ENCODE data around the gene STMN3.

Gene STMN3

GRCh38 chr20:63679799-63680305, 26.6 kb upstream of the STMN3 start:
- TF ChIP-seq CTCF (IDR thresholded peaks at IDR 0.05; ENCODE audit: insufficient read depth, low read length, poor library complexity, severe bottlenecking): no peak
- Histone ChIP-seq H3K36me3 (ENCODE audit: control insufficient read depth, insufficient read depth, low read length) (peaks cover 11% of the 10 kb centered on the region), H3K4me3 (replicated peaks; ENCODE audit: low read depth, low read length) (no peak overlapping the region), H3K27me3 (replicated peaks; ENCODE audit: control insufficient read depth, insufficient read depth, low read length) (no peaks in the 10 kb centered on the region)
- no peak for DNase-seq (ENCODE audit: extremely low read depth, insufficient read length)

GRCh38 chr20:63678667-63679465, 25.6 kb upstream of the STMN3 start:
- no peak overlapping the region for H3K4me3 ChIP-seq (replicated peaks; ENCODE audit: low read depth, low read length)
- H3K36me3 ChIP-seq (ENCODE audit: control insufficient read depth, insufficient read depth, low read length): peaks cover 11% of the 10 kb centered on the region
- no peak for TF ChIP-seq CTCF (IDR thresholded peaks at IDR 0.05; ENCODE audit: insufficient read depth, low read length, poor library complexity, severe bottlenecking)
- no peaks in the 10 kb centered on the region for H3K27me3 ChIP-seq (replicated peaks; ENCODE audit: control insufficient read depth, insufficient read depth, low read length)
- DNase-seq (ENCODE audit: extremely low read depth, insufficient read length): no peak

- no peak for DNase-seq (ENCODE audit: extremely low read depth, insufficient read length)
- no peak for TF ChIP-seq CTCF (IDR thresholded peaks at IDR 0.05; ENCODE audit: insufficient read depth, low read length, poor library complexity, severe bottlenecking)
- Histone ChIP-seq H3K36me3 (ENCODE audit: control insufficient read depth, insufficient read depth, low read length) (peaks cover 13% of the 10 kb centered on the region), H3K27me3 (replicated peaks; ENCODE audit: control insufficient read depth, insufficient read depth, low read length) (no peaks in the 10 kb centered on the region), H3K4me3 (replicated peaks; ENCODE audit: low read depth, low read length) (no peak overlapping the region)
Observed at GRCh38 chr20:63678071-63678470, 24.8 kb upstream of the STMN3 start.

GRCh38 chr20:63675681-63676368, 22.6 kb upstream of the STMN3 start:
- H3K36me3 ChIP-seq (ENCODE audit: control insufficient read depth, insufficient read depth, low read length): peaks cover 11% of the 10 kb centered on the region
- no peaks in the 10 kb centered on the region for H3K27me3 ChIP-seq (replicated peaks; ENCODE audit: control insufficient read depth, insufficient read depth, low read length)
- TF ChIP-seq CTCF (IDR thresholded peaks at IDR 0.05; ENCODE audit: insufficient read depth, low read length, poor library complexity, severe bottlenecking): no peak
- no peak overlapping the region for H3K4me3 ChIP-seq (replicated peaks; ENCODE audit: low read depth, low read length)
- no peak for DNase-seq (ENCODE audit: extremely low read depth, insufficient read length)

- H3K27me3 ChIP-seq (replicated peaks; ENCODE audit: control insufficient read depth, insufficient read depth, low read length): no peaks in the 10 kb centered on the region
- DNase-seq (ENCODE audit: extremely low read depth, insufficient read length): no peak
- peaks cover 11% of the 10 kb centered on the region for H3K36me3 ChIP-seq (ENCODE audit: control insufficient read depth, insufficient read depth, low read length)
- H3K4me3 ChIP-seq (replicated peaks; ENCODE audit: low read depth, low read length): no peak overlapping the region
- TF ChIP-seq CTCF (IDR thresholded peaks at IDR 0.05; ENCODE audit: insufficient read depth, low read length, poor library complexity, severe bottlenecking): no peak
Observed at GRCh38 chr20:63673951-63674350, 20.7 kb upstream of the STMN3 start.

Data from GM06990 (cell line).